GM19324 (cell line): ENCODE data around the gene PMCH.
"Not testable (repeated sequence)": the region's sequence is repeated elsewhere in the genome, so short reads cannot be mapped to it uniquely, and the experiment has no call there.

Experiments
- ATAC-seq: cut with Tn5 transposase; IDR thresholded peaks from one replicate; pipeline ENCODE4 v1.9.1; 2021; ENCODE audit warnings: mild to moderate bottlenecking, moderate library complexity; ENCODE audit not compliant: unreplicated experiment, low FRiP score

PMCH gene, protein sequence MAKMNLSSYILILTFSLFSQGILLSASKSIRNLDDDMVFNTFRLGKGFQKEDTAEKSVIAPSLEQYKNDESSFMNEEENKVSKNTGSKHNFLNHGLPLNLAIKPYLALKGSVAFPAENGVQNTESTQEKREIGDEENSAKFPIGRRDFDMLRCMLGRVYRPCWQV

GRCh38 chr12:102197789-102198188, at the start of gene PMCH:
Gene PMCH, minus strand, starts transcription at chr12:102197833. Its CDS starts 63 bp downstream, at chr12:102197770.
- ATAC-seq, result no peak

- not testable (repeated sequence) for ATAC-seq
These were observed 43.2 kb upstream of the PMCH start for GRCh38 chr12:102240859-102241258.

GRCh38 chr12:102234599-102234998, 37.0 kb upstream of the PMCH start:
- ATAC-seq, result no peak

- ATAC-seq, result no peak
These were observed 34.8 kb upstream of the PMCH start for GRCh38 chr12:102232446-102232845.

DNA sequence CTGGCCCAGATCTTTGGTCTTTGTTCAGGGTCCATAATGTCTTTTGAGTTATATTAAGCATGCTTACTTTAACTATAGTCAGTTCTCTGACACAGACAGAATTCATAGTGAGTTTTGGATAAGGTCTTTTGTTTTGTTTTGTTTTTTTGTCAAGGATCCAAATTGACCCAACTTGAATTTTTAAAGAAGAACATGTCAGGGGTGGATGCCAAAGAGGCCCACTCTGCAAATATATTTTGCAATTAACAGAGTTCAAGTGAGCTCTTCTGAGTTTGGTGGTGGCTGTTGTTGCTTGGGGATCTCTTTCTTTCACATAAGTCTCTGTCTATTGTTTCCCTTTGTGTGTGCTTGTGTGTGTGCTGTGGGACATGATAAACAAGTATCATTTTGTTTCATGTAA, 34.4 kb upstream of the PMCH start:
- ATAC-seq, result no peak

DNA sequence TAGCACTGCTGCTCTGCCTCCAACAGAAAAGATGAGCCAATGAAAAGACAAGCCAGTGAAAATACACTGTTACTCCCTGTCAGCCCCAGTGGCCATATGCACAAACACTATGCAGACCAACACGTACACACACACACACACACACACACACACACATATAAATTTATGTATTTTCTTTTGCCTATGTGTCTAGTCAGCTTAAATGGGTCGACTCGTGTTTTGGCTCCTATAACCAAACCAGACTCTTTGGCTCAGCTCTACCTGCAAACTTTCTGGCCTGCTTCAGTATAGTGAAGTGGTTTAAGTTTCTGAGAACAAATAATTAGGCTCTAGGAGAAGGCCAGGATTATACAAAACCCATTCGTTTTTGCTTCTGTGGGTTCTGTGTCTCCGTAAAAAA, 30.3 kb upstream of the PMCH start:
- no peak for ATAC-seq

- ATAC-seq, result no peak
These were observed 23.1 kb upstream of the PMCH start for GRCh38 chr12:102220736-102221135.

DNA sequence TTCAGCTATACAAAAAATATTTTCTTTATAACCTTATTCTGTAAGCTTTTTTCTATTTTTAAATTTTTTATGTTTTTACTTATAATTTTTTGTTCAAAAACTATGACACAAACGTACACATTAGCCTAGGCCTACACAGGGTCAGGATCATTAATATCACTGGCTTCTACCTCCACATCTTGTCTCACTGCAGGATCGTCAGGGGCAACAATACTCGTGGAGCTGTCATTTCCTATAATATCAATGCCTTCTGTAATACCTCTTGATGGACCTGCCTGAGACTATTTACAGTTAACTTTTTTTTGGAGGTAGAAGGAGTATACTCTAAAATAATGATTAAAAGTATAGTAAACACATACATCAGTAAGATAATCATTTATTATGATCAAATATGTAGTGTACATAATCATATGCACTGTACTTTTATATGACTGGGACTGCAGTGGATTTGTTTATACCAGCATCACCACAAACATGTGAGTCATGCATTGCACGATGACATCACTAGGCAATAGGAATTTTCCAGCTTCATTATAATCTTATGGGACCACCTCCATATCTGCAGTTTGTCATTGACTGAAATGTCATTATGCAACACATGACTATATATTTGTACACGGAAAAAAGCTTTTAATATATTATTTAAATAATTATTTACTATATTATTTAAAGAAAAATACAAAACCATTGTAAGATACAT, 18.5 kb upstream of the PMCH start:
- no peak for ATAC-seq

GRCh38 chr12:102204025-102204424, 6.4 kb upstream of the PMCH start:
- no peak for ATAC-seq

- ATAC-seq, result no peak
These were observed 4.9 kb upstream of the PMCH start for GRCh38 chr12:102202556-102202955.

- no peak for ATAC-seq
These were observed 3.9 kb upstream of the PMCH start for GRCh38 chr12:102201436-102202061.

GRCh38 chr12:102195826-102196225, 1.8 kb downstream of the PMCH start:
- ATAC-seq, result no peak

GRCh38 chr12:102182635-102183034, 15.0 kb downstream of the PMCH start:
- no peak for ATAC-seq

DNA sequence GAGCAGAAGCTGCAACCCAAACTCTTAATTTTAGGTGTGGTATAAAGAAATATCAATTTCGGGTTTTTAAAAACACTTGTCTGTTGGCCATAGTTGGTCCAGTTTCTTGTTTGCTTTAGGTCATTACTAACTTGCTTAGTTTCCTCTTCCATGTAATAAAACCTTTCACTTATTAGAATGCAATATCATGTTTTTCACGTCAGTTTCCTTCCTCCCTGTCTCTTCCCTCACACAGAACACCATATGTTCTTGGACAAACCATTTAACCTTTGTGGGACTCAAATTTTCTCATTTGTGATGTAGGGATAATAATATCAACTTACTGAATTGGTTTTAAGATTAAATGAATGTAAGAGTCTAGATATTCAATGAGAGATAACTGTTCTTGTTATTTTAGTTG, 22.9 kb downstream of the PMCH start:
- ATAC-seq, result no peak

DNA sequence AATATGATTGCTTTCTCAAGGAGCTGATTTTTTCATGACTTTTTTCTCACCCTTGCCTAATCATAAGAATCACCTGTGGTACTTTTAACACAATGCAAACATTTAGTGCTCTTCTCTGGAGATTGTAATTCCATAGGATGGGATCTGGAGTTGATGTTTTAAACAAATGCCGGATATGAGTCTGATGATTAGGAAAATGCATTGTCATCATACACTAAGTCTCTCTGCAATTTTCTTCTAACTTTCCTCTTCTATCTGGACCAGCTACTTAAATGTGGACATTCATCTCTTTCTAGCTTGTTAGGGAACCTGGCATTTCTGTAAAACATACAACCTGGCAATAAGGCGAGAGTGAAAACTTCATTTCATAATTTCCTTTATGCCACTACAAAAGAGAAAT, 23.5 kb downstream of the PMCH start:
- no peak for ATAC-seq

DNA sequence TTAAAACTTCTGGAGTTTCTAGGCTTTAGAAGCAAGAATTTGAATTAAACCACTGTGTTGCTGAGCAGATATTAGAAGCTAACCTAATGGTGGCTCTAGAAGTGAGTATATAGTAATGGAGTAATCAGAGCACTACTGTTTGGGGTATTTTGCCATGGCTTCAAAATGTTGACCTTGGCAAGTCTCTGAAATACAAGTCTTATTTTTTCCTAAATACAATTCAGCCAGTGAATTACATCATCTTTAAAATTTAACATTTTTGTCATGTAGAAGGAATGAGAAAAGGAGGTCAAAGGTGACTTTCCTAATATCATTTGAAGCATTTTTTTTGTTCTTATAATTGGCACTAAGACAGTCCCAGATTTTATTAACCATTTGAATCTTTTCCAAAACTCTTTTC, 25.2 kb downstream of the PMCH start:
- ATAC-seq, result no peak

DNA sequence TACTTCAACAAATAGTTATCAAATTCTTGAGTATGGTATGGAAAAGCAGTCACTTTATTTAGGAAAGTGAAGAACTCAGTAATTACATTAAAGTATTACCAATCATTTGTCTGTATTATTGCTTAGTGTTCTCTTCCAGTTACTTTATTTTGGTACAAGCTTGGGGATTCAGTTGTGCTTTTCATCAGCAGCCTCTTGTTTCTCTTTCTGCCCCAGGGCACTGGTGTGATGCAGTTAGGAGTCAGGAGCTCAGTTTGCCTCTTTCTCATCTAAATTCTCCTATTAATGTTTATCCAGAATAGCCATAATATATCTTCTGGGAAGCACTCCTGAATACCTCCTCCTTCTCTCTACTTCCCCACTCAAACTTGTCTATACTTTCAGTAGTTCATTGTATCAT, 25.7 kb downstream of the PMCH start:
- no peak for ATAC-seq

- ATAC-seq, result peak; percentile 52
These were observed 27.6 kb downstream of the PMCH start for GRCh38 chr12:102169922-102170621.

DNA sequence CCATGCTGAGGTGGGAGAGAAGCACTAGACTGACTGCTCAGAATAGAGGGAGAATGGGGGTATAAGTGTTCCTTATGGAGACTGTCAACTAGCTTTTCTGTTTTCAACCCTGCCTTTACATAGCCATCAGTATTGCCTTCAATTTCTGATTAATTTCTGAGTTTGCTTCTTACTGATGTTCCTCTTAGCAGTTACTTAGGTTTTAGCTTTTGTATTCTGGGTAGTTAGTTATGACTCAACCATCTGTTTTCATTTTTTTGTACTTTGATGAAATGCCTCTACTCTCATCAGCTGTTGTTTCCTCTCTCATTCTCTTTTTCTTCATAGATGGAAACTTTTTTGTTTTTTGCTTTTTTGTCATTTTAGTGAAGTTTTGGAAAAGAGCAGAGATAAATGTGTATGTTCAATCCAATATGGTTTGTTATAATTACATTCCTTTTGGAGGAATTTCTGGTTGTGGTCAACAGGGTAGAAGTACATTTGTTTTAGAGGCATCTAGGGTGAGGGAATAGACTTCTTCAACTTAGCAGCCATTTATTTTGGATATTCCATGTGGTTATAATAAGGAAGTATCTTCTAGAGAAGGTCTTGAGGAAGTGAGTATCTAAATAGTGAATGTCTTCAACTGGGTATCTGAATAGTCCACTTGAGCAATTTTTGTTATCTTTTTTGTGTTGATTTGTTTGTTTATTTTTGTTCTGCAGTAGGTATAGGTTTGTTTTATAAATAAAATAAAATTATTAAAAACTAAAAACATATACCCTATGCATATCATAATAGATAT, 29.6 kb downstream of the PMCH start:
- no peak for ATAC-seq

DNA sequence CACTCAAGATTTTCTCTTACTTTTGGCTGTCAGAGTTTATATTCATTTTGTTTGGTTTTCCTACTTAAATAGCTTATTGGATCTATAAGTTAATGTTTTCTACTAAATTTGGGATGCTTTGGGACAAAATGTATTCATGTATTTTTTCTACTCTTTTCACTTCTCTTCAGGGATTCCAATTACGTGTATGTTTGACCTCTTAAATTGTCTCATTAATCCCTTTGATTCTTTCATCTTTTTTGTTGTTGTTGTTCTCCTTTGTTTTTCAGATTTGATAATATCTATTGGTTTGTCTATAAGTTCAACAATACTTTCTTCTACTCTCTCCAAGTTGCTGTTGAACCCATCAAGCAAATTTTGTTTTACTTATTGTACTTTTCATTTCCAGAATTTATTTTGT, 34.2 kb downstream of the PMCH start:
- ATAC-seq, result no peak

GRCh38 chr12:102155206-102155605, 42.4 kb downstream of the PMCH start:
- not testable (repeated sequence) for ATAC-seq
